ENCODE data around the gene PFN4.

PFN4 gene

GRCh38 chr2:24163601-24164000 is 40.5 kb upstream of the PFN4 start:
- ATAC-seq (ENCODE audit: insufficient read depth, low read depth) (no peak), DNase-seq (no peak)
- Histone ChIP-seq H3K27ac (ENCODE audit: low read length) (no peak overlapping the region), H4K20me1 (ENCODE audit: insufficient read depth, low read length) (no peaks in the 10 kb centered on the region), H3K4me2 (ENCODE audit: insufficient read depth, low read length) (no peak overlapping the region), H3K79me2 (ENCODE audit: insufficient read depth, low read length) (no peaks in the 10 kb centered on the region), H3K9me3 (ENCODE audit: insufficient read depth, low read length, severe bottlenecking) (no peaks in the 10 kb centered on the region), H3K27me3 (ENCODE audit: insufficient read depth, low read length, poor library complexity) (no peaks in the 10 kb centered on the region), H3K36me3 (ENCODE audit: insufficient read depth, low read length) (no peaks in the 10 kb centered on the region), H2AFZ (ENCODE audit: low read depth, low read length) (no peak overlapping the region), H3K4me3 (ENCODE audit: low read depth in 1 of 2, low read length in 2 of 2) (no peak overlapping the region), H3K9ac (ENCODE audit: low read depth, low read length) (no peak overlapping the region), H3K4me1 (ENCODE audit: insufficient read depth, low read length) (no peaks in the 10 kb centered on the region)
- TF ChIP-seq CTCF (IDR thresholded peaks at IDR 0.05; ENCODE audit: borderline replicate concordance, extremely low read depth, low read length, poor library complexity, severe bottlenecking) (no peak), EZH2 (IDR thresholded peaks at IDR 0.05; ENCODE audit: borderline replicate concordance, low read depth, low read length, severe bottlenecking) (no peak)

DNA sequence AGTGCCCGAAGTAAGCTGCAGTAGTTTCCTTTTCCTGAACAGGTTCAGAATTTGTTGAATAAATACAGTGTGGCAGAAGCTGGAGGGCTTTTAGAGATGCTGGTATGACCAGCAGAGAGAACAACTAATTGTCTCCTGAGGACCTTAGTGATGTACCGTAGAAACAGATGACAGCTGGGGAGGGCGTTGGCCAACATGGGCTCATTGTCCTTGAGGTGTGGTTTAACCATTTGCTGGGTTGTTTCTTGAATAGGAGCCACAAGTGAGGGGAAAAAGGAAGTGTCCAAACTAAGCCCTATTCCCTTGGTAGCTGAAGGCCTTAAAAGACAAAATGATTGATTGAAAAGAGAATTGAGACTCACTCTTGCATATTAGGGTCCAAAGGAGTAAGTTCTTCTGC is 40.1 kb upstream of the PFN4 start:
- no peak overlapping the region for H3K4me3 ChIP-seq (ENCODE audit: low read depth in 1 of 2, low read length in 2 of 2)
- H3K79me2 ChIP-seq (ENCODE audit: insufficient read depth, low read length) = no peaks in the 10 kb centered on the region
- TF ChIP-seq EZH2 (IDR thresholded peaks at IDR 0.05; ENCODE audit: borderline replicate concordance, low read depth, low read length, severe bottlenecking) (no peak), CTCF (IDR thresholded peaks at IDR 0.05; ENCODE audit: borderline replicate concordance, extremely low read depth, low read length, poor library complexity, severe bottlenecking) (no peak)
- no peak overlapping the region for H3K4me2 ChIP-seq (ENCODE audit: insufficient read depth, low read length)
- no peak overlapping the region for H3K9ac ChIP-seq (ENCODE audit: low read depth, low read length)
- no peaks in the 10 kb centered on the region for H3K4me1 ChIP-seq (ENCODE audit: insufficient read depth, low read length)
- H3K27ac ChIP-seq (ENCODE audit: low read length) = no peak overlapping the region
- H2AFZ ChIP-seq (ENCODE audit: low read depth, low read length) = no peak overlapping the region
- ATAC-seq (ENCODE audit: insufficient read depth, low read depth) (no peak), DNase-seq (no peak)
- no peaks in the 10 kb centered on the region for H3K9me3 ChIP-seq (ENCODE audit: insufficient read depth, low read length, severe bottlenecking)
- no peaks in the 10 kb centered on the region for H3K27me3 ChIP-seq (ENCODE audit: insufficient read depth, low read length, poor library complexity)
- H4K20me1 ChIP-seq (ENCODE audit: insufficient read depth, low read length) = no peaks in the 10 kb centered on the region
- no peaks in the 10 kb centered on the region for H3K36me3 ChIP-seq (ENCODE audit: insufficient read depth, low read length)

GRCh38 chr2:24162494-24162893 is 39.4 kb upstream of the PFN4 start:
- no peak overlapping the region for H3K27ac ChIP-seq (ENCODE audit: low read length)

More at GRCh38 chr2:24162494-24162893, 39.4 kb upstream of the PFN4 start:
- Histone ChIP-seq H3K4me2 (ENCODE audit: insufficient read depth, low read length) (no peak overlapping the region), H3K4me3 (ENCODE audit: low read depth in 1 of 2, low read length in 2 of 2) (no peak overlapping the region), H3K36me3 (ENCODE audit: insufficient read depth, low read length) (no peaks in the 10 kb centered on the region), H3K9me3 (ENCODE audit: insufficient read depth, low read length, severe bottlenecking) (no peaks in the 10 kb centered on the region), H4K20me1 (ENCODE audit: insufficient read depth, low read length) (no peaks in the 10 kb centered on the region), H3K27me3 (ENCODE audit: insufficient read depth, low read length, poor library complexity) (no peaks in the 10 kb centered on the region), H3K79me2 (ENCODE audit: insufficient read depth, low read length) (no peaks in the 10 kb centered on the region), H2AFZ (ENCODE audit: low read depth, low read length) (no peak overlapping the region), H3K4me1 (ENCODE audit: insufficient read depth, low read length) (no peaks in the 10 kb centered on the region), H3K9ac (ENCODE audit: low read depth, low read length) (no peak overlapping the region)
- TF ChIP-seq EZH2 (IDR thresholded peaks at IDR 0.05; ENCODE audit: borderline replicate concordance, low read depth, low read length, severe bottlenecking) (no peak), CTCF (IDR thresholded peaks at IDR 0.05; ENCODE audit: borderline replicate concordance, extremely low read depth, low read length, poor library complexity, severe bottlenecking) (no peak)
- ATAC-seq (ENCODE audit: insufficient read depth, low read depth) (no peak), DNase-seq (no peak)
